SU-DHL-6 (cell line): Measurements from ENCODE around the gene ZMYM5.
"Not testable (repeated sequence)": the region's sequence is repeated elsewhere in the genome, so short reads cannot be mapped to it uniquely, and the experiment has no call there.

ENCODE experiments used
- H2AFZ ChIP-seq: fragments of 200-600 bp; sonication (generic); 2 replicates; pipeline ENCODE4 v1.6.1; 2014; ENCODE audit warnings: low read depth, mild to moderate bottlenecking, moderate library complexity, mixed read lengths, antibody characterized with exemption, low read length; ENCODE audit not compliant: severe bottlenecking
- H3F3A ChIP-seq: fragments of 200-600 bp; shearing (Covaris generic); 2 replicates; pipeline ENCODE4 v1.6.0; 2016; ENCODE audit warnings: antibody characterized with exemption, mild to moderate bottlenecking; ENCODE audit not compliant: insufficient read depth
- H3K27ac ChIP-seq: fragments of 200-600 bp; sonication (generic); 2 replicates; pipeline ENCODE4 v1.5.1; 2016; ENCODE audit warnings: low read depth, mild to moderate bottlenecking, low read length, moderate library complexity, mixed read lengths
- H3K27me3 ChIP-seq: fragments of 200-600 bp; sonication (generic), shearing (Covaris generic); 2 replicates; pipeline ENCODE4 v1.6.0; 2014; ENCODE audit warnings: mild to moderate bottlenecking, low read length
- H3K36me3 ChIP-seq: fragments of 200-600 bp; sonication (generic); 2 replicates; pipeline ENCODE4 v1.6.1; 2014; ENCODE audit warnings: mild to moderate bottlenecking, low read length, mixed read lengths
- H3K4me2 ChIP-seq: fragments of 300-600, 200-600 bp; shearing (Covaris generic), sonication (generic); 2 replicates; pipeline ENCODE4 v1.6.0; 2014; ENCODE audit warnings: low read length, low read depth, mild to moderate bottlenecking; ENCODE audit not compliant: poor library complexity, severe bottlenecking
- H3K4me3 ChIP-seq: fragments of 200-600 bp; sonication (generic); 2 replicates; pipeline ENCODE4 v1.5.1; 2014; ENCODE audit warnings: antibody characterized with exemption, low read length, mild to moderate bottlenecking, mixed read lengths; ENCODE audit not compliant: insufficient read depth, poor library complexity, severe bottlenecking
- H3K79me2 ChIP-seq: fragments of 200-600 bp; sonication (generic); 2 replicates; pipeline ENCODE4 v1.6.1; 2014; ENCODE audit warnings: mild to moderate bottlenecking, low read length, moderate library complexity; ENCODE audit not compliant: insufficient read depth
- H3K9ac ChIP-seq: fragments of 200-600 bp; sonication (generic); 2 replicates; pipeline ENCODE4 v1.7.0; 2014; ENCODE audit warnings: mild to moderate bottlenecking, low read length
- H3K9me2 ChIP-seq: fragments of 200-600 bp; sonication (generic); replicated peaks from 2 replicates; pipeline ENCODE4 v1.6.1; 2014; ENCODE audit warnings: low read length; ENCODE audit not compliant: insufficient read depth
- H3K9me3 ChIP-seq: fragments of 200-600 bp; sonication (generic); 2 replicates; pipeline ENCODE4 v1.6.1; 2014; ENCODE audit warnings: low read length, mixed read lengths; ENCODE audit not compliant: insufficient read depth
- H4K20me1 ChIP-seq: fragments of 200-600 bp; sonication (generic); 2 replicates; pipeline ENCODE4 v1.6.1; 2014; ENCODE audit warnings: low read depth, mild to moderate bottlenecking, antibody characterized with exemption, low read length, moderate library complexity, mixed read lengths
- EZH2phosphoT487 ChIP-seq: fragments of 200-600 bp; sonication (generic), shearing (Covaris generic); conservative IDR thresholded peaks from 2 replicates; pipeline ENCODE4 v1.6.1; 2018; ENCODE audit warnings: mild to moderate bottlenecking, antibody characterized with exemption, low read length, moderate library complexity, mixed read lengths
- TF ChIP-seq, protein P1 (sequence below): fragments of 200-600 bp; sonication (generic); IDR thresholded peaks from one replicate; pipeline ENCODE4 v1.5.1; 2017; ENCODE audit warnings: antibody characterized with exemption, mild to moderate bottlenecking, low read length, moderate library complexity; ENCODE audit not compliant: insufficient read depth, poor library complexity, severe bottlenecking

The ZMYM5 gene

GRCh38 chr13:19863323-19864023 is at the start of gene ZMYM5:
Gene ZMYM5, minus strand, starts transcription at chr13:19863649. Its CDS starts 11,469 bp downstream, at chr13:19852180.
- Histone ChIP-seq H3K4me2 (peak within 1 kb of the TSS; percentile 78), H3K79me2 (peaks cover 34% of the 10 kb centered on the region), H4K20me1 (no peaks in the 10 kb centered on the region), H3K4me3 (peak within 1 kb of the TSS; percentile 92), H3K9me2 (no peaks in the 10 kb centered on the region), H3K9ac (peak within 1 kb of the TSS; percentile 90), H3F3A (0 out of 2 replicates have a peak, but pooled peaks cover 5% of the 10 kb centered on the region), H3K27ac (peak within 1 kb of the TSS; percentile 82), H3K9me3 (no peaks in the 10 kb centered on the region), H2AFZ (peak within 1 kb of the TSS; percentile 85), H3K36me3 (no peaks in the 10 kb centered on the region), H3K27me3 (no peaks in the 10 kb centered on the region)
- TF ChIP-seq, protein P1, sequence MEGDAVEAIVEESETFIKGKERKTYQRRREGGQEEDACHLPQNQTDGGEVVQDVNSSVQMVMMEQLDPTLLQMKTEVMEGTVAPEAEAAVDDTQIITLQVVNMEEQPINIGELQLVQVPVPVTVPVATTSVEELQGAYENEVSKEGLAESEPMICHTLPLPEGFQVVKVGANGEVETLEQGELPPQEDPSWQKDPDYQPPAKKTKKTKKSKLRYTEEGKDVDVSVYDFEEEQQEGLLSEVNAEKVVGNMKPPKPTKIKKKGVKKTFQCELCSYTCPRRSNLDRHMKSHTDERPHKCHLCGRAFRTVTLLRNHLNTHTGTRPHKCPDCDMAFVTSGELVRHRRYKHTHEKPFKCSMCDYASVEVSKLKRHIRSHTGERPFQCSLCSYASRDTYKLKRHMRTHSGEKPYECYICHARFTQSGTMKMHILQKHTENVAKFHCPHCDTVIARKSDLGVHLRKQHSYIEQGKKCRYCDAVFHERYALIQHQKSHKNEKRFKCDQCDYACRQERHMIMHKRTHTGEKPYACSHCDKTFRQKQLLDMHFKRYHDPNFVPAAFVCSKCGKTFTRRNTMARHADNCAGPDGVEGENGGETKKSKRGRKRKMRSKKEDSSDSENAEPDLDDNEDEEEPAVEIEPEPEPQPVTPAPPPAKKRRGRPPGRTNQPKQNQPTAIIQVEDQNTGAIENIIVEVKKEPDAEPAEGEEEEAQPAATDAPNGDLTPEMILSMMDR, result no peak
- TF ChIP-seq EZH2phosphoT487, result no peak

- no peak overlapping the region for H3K4me2 ChIP-seq
- no peak overlapping the region for H3K4me3 ChIP-seq
- no peak overlapping the region for H3K27ac ChIP-seq
- H2AFZ ChIP-seq, result no peak overlapping the region
- no peaks in the 10 kb centered on the region for H4K20me1 ChIP-seq
- H3K79me2 ChIP-seq, result no peaks in the 10 kb centered on the region
- no peaks in the 10 kb centered on the region for H3K9me3 ChIP-seq
- no peaks in the 10 kb centered on the region for H3F3A ChIP-seq
- H3K36me3 ChIP-seq, result no peaks in the 10 kb centered on the region
- no peaks in the 10 kb centered on the region for H3K9me2 ChIP-seq
- no peak overlapping the region for H3K9ac ChIP-seq
- TF ChIP-seq, protein P1, result no peak
- TF ChIP-seq EZH2phosphoT487, result no peak
- H3K27me3 ChIP-seq, result no peaks in the 10 kb centered on the region
Measured at GRCh38 chr13:19910336-19911072, 47.1 kb upstream of the ZMYM5 start.

DNA sequence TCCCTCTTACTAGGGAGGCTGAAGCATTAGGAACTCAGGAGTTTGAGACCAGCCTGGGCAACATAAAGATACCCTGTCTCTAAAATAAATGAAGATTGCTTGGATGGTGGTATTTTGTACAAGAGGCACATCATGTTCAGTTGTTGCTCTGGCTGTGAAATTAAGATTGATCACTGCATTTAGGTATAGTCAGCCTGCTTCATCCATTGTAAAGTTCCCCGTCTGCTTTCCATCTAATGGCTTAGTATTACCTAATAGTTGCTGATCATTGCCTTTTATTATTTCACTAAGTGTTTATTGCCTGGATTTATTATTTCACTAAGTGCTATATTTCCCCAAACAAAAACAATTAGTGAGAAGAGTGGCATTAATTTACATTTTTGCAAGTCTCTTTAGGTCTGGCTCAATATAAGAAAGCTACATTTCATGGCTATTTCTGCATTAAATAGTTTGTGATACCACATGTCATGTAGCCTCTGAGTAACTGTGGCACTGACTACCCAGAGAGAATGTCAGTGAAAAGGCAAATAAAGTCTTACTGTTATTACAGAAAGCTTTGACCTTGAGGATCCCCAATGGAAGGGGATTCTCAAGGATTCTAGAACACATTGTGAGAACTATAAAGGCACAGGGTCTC is 45.0 kb upstream of the ZMYM5 start:
- H3K27me3 ChIP-seq, result no peaks in the 10 kb centered on the region
- no peak overlapping the region for H3K9ac ChIP-seq
- no peaks in the 10 kb centered on the region for H3K9me3 ChIP-seq
- H3K36me3 ChIP-seq, result no peaks in the 10 kb centered on the region
- H2AFZ ChIP-seq, result no peak overlapping the region
- no peak overlapping the region for H3K27ac ChIP-seq
- TF ChIP-seq, protein P1, result no peak
- no peak for TF ChIP-seq EZH2phosphoT487
- H4K20me1 ChIP-seq, result no peaks in the 10 kb centered on the region
- no peaks in the 10 kb centered on the region for H3K9me2 ChIP-seq
- H3K4me3 ChIP-seq, result no peak overlapping the region
- no peak overlapping the region for H3K4me2 ChIP-seq
- H3K79me2 ChIP-seq, result no peaks in the 10 kb centered on the region
- H3F3A ChIP-seq, result no peaks in the 10 kb centered on the region

DNA sequence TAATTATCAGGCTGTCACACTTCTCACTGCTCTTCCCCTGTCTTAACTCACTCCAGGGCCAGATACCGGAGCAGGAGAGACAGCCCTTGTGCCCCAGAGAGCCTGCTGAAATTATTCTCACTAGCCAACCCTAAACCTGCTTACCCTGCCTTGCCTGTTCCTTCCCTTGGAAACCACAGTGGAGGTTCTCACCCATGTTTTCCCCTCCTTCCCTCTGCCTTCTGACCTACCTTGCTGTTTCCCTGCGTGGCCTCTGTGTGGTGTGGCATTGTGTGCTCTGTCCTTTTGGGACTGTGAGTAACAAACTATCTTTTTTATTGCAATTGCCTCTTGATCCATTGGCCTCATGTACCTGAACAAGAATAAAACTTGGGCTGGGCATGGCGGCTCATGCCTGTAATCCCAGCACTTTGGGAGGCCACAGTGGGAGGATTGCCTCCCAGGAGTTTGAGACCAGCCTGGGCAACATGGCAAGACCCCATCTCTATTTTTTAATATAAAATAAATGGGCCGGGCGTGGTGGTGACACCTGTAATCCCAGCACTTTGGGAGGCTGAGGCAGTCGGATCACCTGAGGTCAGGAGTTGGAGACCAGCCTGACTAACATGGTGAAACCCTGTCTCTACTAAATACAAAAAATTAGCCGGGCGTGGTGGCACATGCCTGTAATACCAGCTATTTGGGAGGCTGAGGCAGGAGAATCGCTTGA is 42.2 kb upstream of the ZMYM5 start:
- not testable (repeated sequence) for H3F3A ChIP-seq, H3K27ac ChIP-seq, H3K4me3 ChIP-seq, H3K9me3 ChIP-seq, H3K9ac ChIP-seq, H2AFZ ChIP-seq, H3K27me3 ChIP-seq, H3K9me2 ChIP-seq, H3K79me2 ChIP-seq, H3K36me3 ChIP-seq, H3K4me2 ChIP-seq, H4K20me1 ChIP-seq
